Testis (tissue), 3 donors: ENCODE results near the gene XPC. TPM values are rescaled to one million over a fixed set of nuclear protein-coding genes. Genes with fewer than 3 reads are reported as not detected.

Source experiments
- DNase-seq: peaks from one replicate; pipeline ENCODE4 v3.0.0-alpha.2; 2019
- H3K27ac ChIP-seq, 2 donors: fragments of 200-600 bp; sonication (generic); one replicate each; pipeline ENCODE4 v1.5.1; 2019
- H3K27me3 ChIP-seq: fragments of 200-600 bp; sonication (generic); one replicate; pipeline ENCODE4 v1.5.1; 2019
- H3K36me3 ChIP-seq: fragments of 200-600 bp; sonication (generic); one replicate; pipeline ENCODE4 v1.5.1; 2017; ENCODE audit warnings: low read depth; ENCODE audit errors: missing control alignments
- H3K4me1 ChIP-seq: fragments of 200-600 bp; sonication (generic); one replicate; pipeline ENCODE4 v1.5.1; 2019
- H3K4me3 ChIP-seq, 2 donors: fragments of 200-600 bp; sonication (generic); one replicate each; pipeline ENCODE4 v1.5.1; 2017 to 2019
- H3K9me3 ChIP-seq: fragments of 200-600 bp; sonication (generic); one replicate; pipeline ENCODE4 v1.5.1; 2017
- CTCF ChIP-seq, 3 experiments: fragments of 450-650 bp in 2 of 3; fragments of 200-600 bp in 1 of 3; sonication (generic) in 1 of 3; IDR thresholded peaks; one replicate each; pipeline ENCODE4 v1.5.1; 2016 to 2019; ENCODE audit warnings: antibody characterized with exemption in 3 of 3, mild to moderate bottlenecking in 2 of 3, moderate library complexity in 1 of 3
- POLR2A ChIP-seq: fragments of 450-650 bp; IDR thresholded peaks from one replicate; pipeline ENCODE4 v1.6.1; 2017; ENCODE audit warnings: antibody characterized with exemption, mild to moderate bottlenecking, moderate library complexity
- WGBS, 2 donors: methylation state at CpG; one replicate each; pipeline ENCODE4 v1.1.5; 2018; 5-methylcytosine and 5-hydroxymethylcytosine counted together
- intact Hi-C: fragments of 100-400 bp; cut with DNase I; formaldehyde crosslinking; loops from one replicate; pipeline ENCODE4 v1.15.1; 2023; ENCODE audit warnings: low total_unique reads
- polyA plus RNA-seq: library from polyadenylated mRNA; stranded (reverse); fragments of 350-450 nt; fragmentation: Illumina TruSeq; extraction: RNeasy Lipid Tissue Mini Kit (QIAGEN cat#74804); gene quantifications from one replicate; pipeline ENCODE4 v1.2.3, GENCODE V29; 2014; ENCODE audit warnings: low read depth, low replicate concordance; ENCODE audit not compliant: insufficient read depth
- total RNA-seq, 2 donors: library from RNA; depleted of rRNA; stranded (reverse); fragments of >200 nt; gene quantifications; one replicate each; pipeline ENCODE4 v1.2.3, GENCODE V29; 2016

Gene XPC
- total and polyA plus RNA-seq, 3 donors from 2014 or later, result 25.1 to 54.1 (median 48.7) TPM

- H3K36me3 ChIP-seq, result no peaks in the 10 kb centered on the region
- H3K4me3 ChIP-seq, result no peak overlapping the region
- H3K27ac ChIP-seq, result no peak overlapping the region
- TF ChIP-seq POLR2A, result no peak
- WGBS, 2 donors, result 88 to 100% methylated on average over 2 of the region's 2 CpGs
- H3K4me1 ChIP-seq, result peaks cover 12% of the 10 kb centered on the region
- H3K9me3 ChIP-seq, result no peaks in the 10 kb centered on the region
- no peaks in the 10 kb centered on the region for H3K27me3 ChIP-seq
- no peak for DNase-seq
- intact Hi-C loops, result no loop called here
Observed at GRCh38 chr3:14119651-14120050, 58.8 kb downstream of the XPC start.

GRCh38 chr3:14118400-14119381 lies 59.7 kb downstream of the XPC start:
- H3K4me3 ChIP-seq, result no peak overlapping the region
- peak; percentile 13 for DNase-seq
- 70 to 77% methylated on average over 12 to 13 of the region's 13 CpGs for whole genome bisulfite sequencing, 2 donors
- H3K27me3 ChIP-seq, result no peaks in the 10 kb centered on the region
- H3K36me3 ChIP-seq, result no peaks in the 10 kb centered on the region
- H3K9me3 ChIP-seq, result no peaks in the 10 kb centered on the region
- TF ChIP-seq CTCF (IDR thresholded peaks at IDR 0.05), result no peak
- no peak for TF ChIP-seq POLR2A
- intact Hi-C loops, result no loop called here
- no peak overlapping the region for H3K27ac ChIP-seq
- peaks cover 9% of the 10 kb centered on the region for H3K4me1 ChIP-seq

- peak; percentile 8 for DNase-seq
- Histone ChIP-seq H3K27me3 (no peaks in the 10 kb centered on the region), H3K4me3 (no peak overlapping the region), H3K36me3 (no peaks in the 10 kb centered on the region), H3K4me1 (no peaks in the 10 kb centered on the region), H3K27ac (no peak overlapping the region), H3K9me3 (no peaks in the 10 kb centered on the region)
- WGBS, 2 donors, result 86 to 96% methylated on average over 10 of the region's 10 CpGs
- TF ChIP-seq CTCF (IDR thresholded peaks at IDR 0.05) (no peak), POLR2A (no peak)
- intact Hi-C loops, result no loop called here
Observed at GRCh38 chr3:14117468-14118399, 60.7 kb downstream of the XPC start.

GRCh38 chr3:14113965-14114635 lies 64.3 kb downstream of the XPC start:
- no peak for DNase-seq
- WGBS, 2 donors, result 97 to 98% methylated on average over 6 to 7 of the region's 7 CpGs
- no peak overlapping the region for H3K4me3 ChIP-seq
- intact Hi-C loops, result no loop called here
- H3K9me3 ChIP-seq, result no peaks in the 10 kb centered on the region
- no peaks in the 10 kb centered on the region for H3K36me3 ChIP-seq
- H3K27me3 ChIP-seq, result no peaks in the 10 kb centered on the region
- TF ChIP-seq CTCF (IDR thresholded peaks at IDR 0.05) (peak in 1 of 3 experiments; percentile 17), POLR2A (no peak)
- H3K4me1 ChIP-seq, result no peaks in the 10 kb centered on the region
- H3K27ac ChIP-seq, result no peak overlapping the region
